Breast epithelium (tissue), 4 donors: ENCODE results near the gene BCAT1. TPM values are rescaled to one million over a fixed set of nuclear protein-coding genes. Genes with fewer than 3 reads are reported as not detected.
"Not testable (repeated sequence)": the region's sequence is repeated elsewhere in the genome, so short reads cannot be mapped to it uniquely, and the experiment has no call there.

ENCODE experiments used
- DNase-seq, 2 donors: peaks; one replicate each; pipeline ENCODE4 v3.0.0-alpha.2; 2019; ENCODE audit warnings: low spot score in 2 of 2
- H3K27ac ChIP-seq, 2 donors: fragments of 200-600 bp; sonication (generic) in 1 of 2; one replicate each; pipeline ENCODE4 v1.5.1; 2016 to 2019; ENCODE audit warnings: mild to moderate bottlenecking in 1 of 2
- H3K27me3 ChIP-seq, 2 donors: fragments of 200-600 bp; sonication (generic) in 1 of 2; one replicate each; pipeline versions ENCODE4 v1.5.1 to v1.6.0; 2017 to 2019; ENCODE audit warnings: control low read depth in 1 of 2, mild to moderate bottlenecking in 1 of 2
- H3K36me3 ChIP-seq: fragments of 200-600 bp; one replicate; pipeline ENCODE4 v1.5.1; 2019
- H3K4me1 ChIP-seq, 2 donors: fragments of 200-600 bp; sonication (generic); one replicate each; pipeline ENCODE4 v1.5.1; 2016 to 2019; ENCODE audit warnings: control low read depth in 1 of 2
- H3K4me3 ChIP-seq, 3 donors: fragments of 200-600 bp; sonication (generic); 1 replicate in 2 of 3; 2 replicates in 1 of 3; pipeline ENCODE4 v1.5.1; 2016 to 2019; ENCODE audit warnings: mild to moderate bottlenecking in 3 of 3, moderate library complexity in 2 of 3
- H3K9me3 ChIP-seq, 2 donors: fragments of 200-600 bp; sonication (generic) in 1 of 2; one replicate each; pipeline ENCODE4 v1.5.1; 2016 to 2019; ENCODE audit warnings: control low read depth in 1 of 2
- POLR2A ChIP-seq: fragments of 450-650 bp; IDR thresholded peaks from one replicate; pipeline ENCODE4 v1.6.1; 2016; ENCODE audit warnings: antibody characterized with exemption, mild to moderate bottlenecking, moderate library complexity
- POLR2AphosphoS5 ChIP-seq, 3 donors: sonication (generic); formaldehyde crosslinking; IDR thresholded peaks; one replicate each; pipeline ENCODE4 v1.6.1; 2017; ENCODE audit warnings: antibody characterized with exemption in 3 of 3
- intact Hi-C: fragments of 100-400 bp; cut with DNase I; formaldehyde crosslinking; loops from one replicate; pipeline ENCODE4 v1.15.1; 2023; ENCODE audit warnings: low total_unique reads
- total RNA-seq, 3 donors: library from RNA; depleted of rRNA; stranded (reverse); fragments of >200 nt; gene quantifications; one replicate each; pipeline ENCODE4 v1.1.0, GENCODE V29; 2016
- TF ChIP-seq, protein P1 (sequence below), 3 donors: fragments of 450-650 bp; IDR thresholded peaks; one replicate each; pipeline ENCODE4 v1.5.1; 2016 to 2017; ENCODE audit warnings: antibody characterized with exemption in 3 of 3, mild to moderate bottlenecking in 3 of 3, moderate library complexity in 3 of 3

BCAT1 gene
- total RNA-seq, 3 donors from 2014 or later, result 8.8 to 35.8 (median 12.1) TPM

DNA sequence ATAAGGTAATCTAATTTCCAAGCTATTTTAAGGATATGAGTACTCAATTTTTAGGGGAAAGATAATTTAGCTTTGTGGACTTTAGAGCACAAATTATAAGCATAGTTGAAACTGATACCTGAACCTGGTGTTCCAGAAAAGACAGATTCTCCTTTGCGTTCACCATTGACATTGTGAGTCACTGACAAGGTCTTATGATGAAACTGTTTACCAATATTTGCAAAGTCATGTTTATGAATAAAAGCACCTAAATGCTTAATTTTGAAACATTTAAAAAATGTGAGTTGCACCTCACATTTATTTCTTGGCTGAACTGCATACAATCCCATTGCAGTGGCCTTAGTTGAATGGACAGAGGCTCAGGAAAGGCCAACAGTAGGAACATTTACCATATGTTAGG is 3.9 kb downstream of the BCAT1 start:
- Histone ChIP-seq H3K27me3 (no peaks in the 10 kb centered on the region), H3K36me3 (no peaks in the 10 kb centered on the region), H3K4me1 (no peaks in the 10 kb centered on the region), H3K9me3 (no peaks in the 10 kb centered on the region), H3K27ac (no peak overlapping the region), H3K4me3 (no peak overlapping the region)
- DNase-seq, result no peak
- TF ChIP-seq POLR2AphosphoS5 (IDR thresholded peaks at IDR 0.05), result no peak
- TF ChIP-seq POLR2A, result no peak
- TF ChIP-seq, protein P1, sequence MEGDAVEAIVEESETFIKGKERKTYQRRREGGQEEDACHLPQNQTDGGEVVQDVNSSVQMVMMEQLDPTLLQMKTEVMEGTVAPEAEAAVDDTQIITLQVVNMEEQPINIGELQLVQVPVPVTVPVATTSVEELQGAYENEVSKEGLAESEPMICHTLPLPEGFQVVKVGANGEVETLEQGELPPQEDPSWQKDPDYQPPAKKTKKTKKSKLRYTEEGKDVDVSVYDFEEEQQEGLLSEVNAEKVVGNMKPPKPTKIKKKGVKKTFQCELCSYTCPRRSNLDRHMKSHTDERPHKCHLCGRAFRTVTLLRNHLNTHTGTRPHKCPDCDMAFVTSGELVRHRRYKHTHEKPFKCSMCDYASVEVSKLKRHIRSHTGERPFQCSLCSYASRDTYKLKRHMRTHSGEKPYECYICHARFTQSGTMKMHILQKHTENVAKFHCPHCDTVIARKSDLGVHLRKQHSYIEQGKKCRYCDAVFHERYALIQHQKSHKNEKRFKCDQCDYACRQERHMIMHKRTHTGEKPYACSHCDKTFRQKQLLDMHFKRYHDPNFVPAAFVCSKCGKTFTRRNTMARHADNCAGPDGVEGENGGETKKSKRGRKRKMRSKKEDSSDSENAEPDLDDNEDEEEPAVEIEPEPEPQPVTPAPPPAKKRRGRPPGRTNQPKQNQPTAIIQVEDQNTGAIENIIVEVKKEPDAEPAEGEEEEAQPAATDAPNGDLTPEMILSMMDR (IDR thresholded peaks at IDR 0.05), result no peak
- intact Hi-C loops, result no loop called here

DNA sequence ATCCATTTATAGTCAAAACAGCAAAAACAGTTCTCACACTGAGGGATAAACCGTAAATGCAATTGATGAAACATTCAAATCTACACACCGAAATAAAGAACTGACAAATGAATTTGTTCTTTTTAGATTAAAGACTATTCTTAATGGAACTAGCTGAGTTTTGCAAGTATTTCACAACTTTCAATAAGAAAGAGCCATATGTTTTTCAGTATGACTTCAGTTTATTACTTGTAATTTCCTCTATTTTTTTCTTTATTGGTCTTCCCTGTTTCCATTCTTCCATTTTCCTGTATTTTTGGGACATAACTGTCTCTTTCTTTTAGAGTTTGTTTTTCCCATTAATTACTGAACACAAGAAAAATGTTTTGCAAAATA is 4.3 kb downstream of the BCAT1 start:
- H3K4me3 ChIP-seq, result no peak overlapping the region
- no peaks in the 10 kb centered on the region for H3K36me3 ChIP-seq
- no peak overlapping the region for H3K27ac ChIP-seq
- no peaks in the 10 kb centered on the region for H3K9me3 ChIP-seq
- no peaks in the 10 kb centered on the region for H3K4me1 ChIP-seq
- no peak for DNase-seq
- no peaks in the 10 kb centered on the region for H3K27me3 ChIP-seq
- TF ChIP-seq POLR2AphosphoS5 (IDR thresholded peaks at IDR 0.05) (no peak), POLR2A (no peak)
- TF ChIP-seq, protein P1 (IDR thresholded peaks at IDR 0.05), result no peak
- intact Hi-C loops, result no loop called here

DNA sequence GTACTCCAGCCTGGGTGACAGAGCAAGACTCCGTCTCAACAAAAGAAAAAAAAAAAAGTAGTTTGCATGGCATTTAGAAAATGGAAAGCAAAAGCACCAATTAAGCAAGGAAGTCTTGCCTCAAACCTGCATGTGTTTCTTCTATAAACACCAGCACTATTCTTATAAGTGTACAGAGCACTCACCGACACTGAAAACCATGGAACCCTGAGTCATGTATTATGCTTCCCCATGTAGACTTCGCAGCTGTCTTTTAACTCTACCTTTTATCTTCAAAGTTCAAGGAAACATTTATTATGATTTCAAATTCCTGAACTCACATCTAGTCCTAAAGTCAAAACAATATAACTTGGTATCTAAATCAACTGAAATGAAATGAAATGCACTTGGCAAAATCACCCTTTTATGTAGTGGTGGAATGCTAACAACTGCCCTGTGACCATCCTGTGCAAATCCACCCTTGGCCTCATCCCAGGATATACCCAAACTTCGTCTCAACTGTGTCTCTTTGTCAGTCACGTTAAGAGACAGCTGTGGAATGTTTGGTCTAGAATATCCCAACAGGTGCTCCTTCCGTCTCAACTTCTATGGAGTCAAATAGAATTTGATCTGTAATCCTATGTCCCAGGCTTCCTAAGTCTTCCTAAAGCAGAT is 4.8 kb downstream of the BCAT1 start:
- H3K27ac ChIP-seq, result no peak overlapping the region
- no peak for DNase-seq
- TF ChIP-seq POLR2A, result no peak
- no peak for TF ChIP-seq POLR2AphosphoS5 (IDR thresholded peaks at IDR 0.05)
- TF ChIP-seq, protein P1 (IDR thresholded peaks at IDR 0.05), result no peak
- H3K27me3 ChIP-seq, result no peaks in the 10 kb centered on the region
- intact Hi-C loops, result no loop called here
- no peaks in the 10 kb centered on the region for H3K36me3 ChIP-seq
- H3K4me3 ChIP-seq, result no peak overlapping the region
- no peaks in the 10 kb centered on the region for H3K4me1 ChIP-seq
- no peaks in the 10 kb centered on the region for H3K9me3 ChIP-seq

DNA sequence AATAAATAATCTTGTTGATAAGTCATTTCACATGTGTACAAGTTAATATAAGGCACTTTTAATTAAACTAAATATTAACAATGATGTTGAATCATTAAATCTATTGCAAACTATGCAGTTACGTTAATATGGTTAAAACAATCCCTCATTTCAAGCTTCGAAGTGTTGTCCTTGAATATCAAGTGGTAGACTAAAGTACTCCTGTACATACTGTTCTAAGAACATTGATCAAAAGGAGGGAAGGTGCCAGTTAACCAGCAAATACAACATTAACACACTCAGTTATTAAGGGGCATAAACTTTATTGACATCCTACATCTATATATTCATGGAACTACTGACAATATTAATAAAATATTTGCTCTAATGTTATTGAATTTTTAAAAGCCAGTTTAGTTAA is 8.7 kb downstream of the BCAT1 start:
- TF ChIP-seq POLR2A, result no peak
- TF ChIP-seq POLR2AphosphoS5 (IDR thresholded peaks at IDR 0.05), result no peak
- TF ChIP-seq, protein P1 (IDR thresholded peaks at IDR 0.05), result no peak
- H3K36me3 ChIP-seq, result no peaks in the 10 kb centered on the region
- DNase-seq, result no peak
- no peaks in the 10 kb centered on the region for H3K27me3 ChIP-seq
- H3K9me3 ChIP-seq, result no peaks in the 10 kb centered on the region
- H3K4me3 ChIP-seq, result no peak overlapping the region
- intact Hi-C loops, result no loop called here
- no peak overlapping the region for H3K27ac ChIP-seq
- H3K4me1 ChIP-seq, result no peaks in the 10 kb centered on the region

DNA sequence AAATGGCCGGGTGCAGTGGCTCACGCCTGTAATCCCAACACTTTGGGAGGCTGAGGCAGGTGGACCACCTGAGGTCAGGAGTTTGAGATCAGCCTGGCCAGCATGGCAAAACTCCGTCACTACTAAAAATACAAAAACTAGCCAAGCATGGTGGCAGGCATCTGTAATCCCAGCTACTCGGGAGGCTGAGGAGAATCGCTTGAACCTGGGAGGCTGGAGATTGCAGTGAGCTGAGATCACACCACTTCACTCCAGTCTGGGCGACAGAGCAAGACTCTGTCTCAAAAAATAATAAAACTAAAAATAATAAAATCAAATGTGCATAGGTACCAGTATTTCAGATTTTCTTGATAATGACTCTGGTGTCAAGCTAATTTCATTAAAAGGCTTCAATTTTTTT is 9.3 kb downstream of the BCAT1 start:
- DNase-seq, H3K27me3 ChIP-seq, H3K27ac ChIP-seq, H3K36me3 ChIP-seq, H3K4me1 ChIP-seq, H3K9me3 ChIP-seq, intact Hi-C loops, H3K4me3 ChIP-seq: not testable (repeated sequence)

DNA sequence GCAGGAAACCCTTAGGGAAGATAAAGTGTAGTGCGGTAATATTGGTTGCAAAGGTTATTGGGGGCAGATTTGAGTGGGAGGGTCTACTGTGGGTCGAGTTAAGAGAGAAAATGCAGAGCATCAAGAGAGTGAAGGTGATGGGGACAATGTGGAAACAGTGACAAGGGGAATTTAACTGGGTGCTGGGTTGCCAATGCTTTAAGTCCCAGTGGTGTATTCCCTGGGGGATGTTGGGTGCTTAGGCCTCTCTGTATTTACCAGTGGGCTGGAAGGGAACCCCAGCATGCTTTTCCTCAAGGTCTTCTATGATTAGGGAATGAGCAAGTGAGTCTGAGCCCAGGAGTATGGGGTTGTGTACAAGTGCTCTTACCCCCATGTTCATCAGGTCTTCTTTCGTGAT is 10.6 kb downstream of the BCAT1 start:
- Histone ChIP-seq H3K36me3 (no peaks in the 10 kb centered on the region), H3K4me3 (no peak overlapping the region), H3K27ac (no peak overlapping the region), H3K9me3 (no peaks in the 10 kb centered on the region), H3K4me1 (no peaks in the 10 kb centered on the region), H3K27me3 (no peaks in the 10 kb centered on the region)
- no peak for DNase-seq
- intact Hi-C loops, result no loop called here
- no peak for TF ChIP-seq POLR2AphosphoS5 (IDR thresholded peaks at IDR 0.05)
- no peak for TF ChIP-seq POLR2A
- TF ChIP-seq, protein P1 (IDR thresholded peaks at IDR 0.05), result no peak
